Fibroblast of villous mesenchyme (primary cell): ENCODE measurements around the gene CDH13. TPM values are rescaled to one million over a fixed set of nuclear protein-coding genes. Genes with fewer than 3 reads are reported as not detected.

Experiments
- DNase-seq: peaks from one replicate; pipeline ENCODE4 v3.0.0-alpha.2; 2010; ENCODE audit warnings: low read depth
- H3K4me3 ChIP-seq: 2 replicates; pipeline ENCODE4 v1.5.1; 2011; ENCODE audit warnings: low read depth, mild to moderate bottlenecking, low read length
- total RNA-seq: library from RNA; depleted of rRNA; stranded (reverse); fragments of >200 nt; gene quantifications from 2 replicates; pipeline ENCODE4 v1.2.3, GENCODE V29; 2012
- TF ChIP-seq, protein P1 (sequence below): IDR thresholded peaks from 2 replicates; pipeline ENCODE4 v1.5.1; 2012; ENCODE audit warnings: low read depth, mild to moderate bottlenecking, low read length; ENCODE audit not compliant: insufficient read depth

CDH13 gene
- total RNA-seq, 1 donor: 47.5 TPM

DNA sequence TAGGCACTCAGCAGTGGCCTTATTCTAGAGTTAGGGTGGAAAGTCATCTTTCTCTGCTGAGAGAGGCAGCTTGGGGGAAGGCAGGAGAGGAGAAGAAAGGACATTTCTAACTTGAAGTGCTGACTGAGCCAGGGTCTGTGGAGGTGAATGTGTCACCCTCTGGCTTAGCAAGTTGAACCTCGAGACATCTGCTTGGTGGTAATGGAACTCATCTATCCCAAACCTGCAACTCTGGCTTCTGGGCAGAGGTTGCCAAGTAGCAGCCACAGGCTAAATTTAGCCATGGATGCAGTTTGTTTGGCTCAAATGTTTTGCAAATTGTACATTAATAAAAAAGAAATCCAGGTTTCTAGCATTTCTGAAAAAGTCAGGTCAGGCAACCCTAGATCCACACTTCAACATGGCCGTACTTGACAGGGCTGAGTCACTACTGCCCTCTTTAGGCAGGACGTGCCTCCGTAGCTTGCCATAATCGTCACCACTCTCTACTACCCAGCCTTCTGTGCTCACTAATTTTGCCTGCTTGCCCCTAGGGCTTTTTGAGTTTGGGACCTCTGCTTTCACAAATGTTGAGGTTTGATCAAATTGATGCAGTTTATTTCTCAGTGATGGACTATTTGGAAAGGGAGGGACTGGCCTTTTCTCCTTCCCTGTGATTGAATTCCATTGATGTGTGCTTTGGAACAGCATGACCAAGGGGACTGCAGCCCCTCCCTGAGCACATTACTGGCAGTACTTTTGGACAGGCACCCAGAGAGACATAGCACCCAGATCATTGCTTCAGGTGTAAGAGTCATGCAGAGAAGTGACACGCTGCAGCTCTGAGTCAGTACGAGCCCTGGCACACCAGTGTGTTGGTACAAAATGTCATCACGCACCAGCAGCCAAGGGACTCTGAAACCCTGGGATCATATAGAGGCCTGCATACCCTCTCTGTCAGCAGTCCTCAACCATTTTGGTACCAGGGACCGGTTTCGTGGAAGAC lies 5.2 kb downstream of the CDH13 start:
- DNase-seq: no peak
- H3K4me3 ChIP-seq: no peak overlapping the region
- TF ChIP-seq, protein P1, sequence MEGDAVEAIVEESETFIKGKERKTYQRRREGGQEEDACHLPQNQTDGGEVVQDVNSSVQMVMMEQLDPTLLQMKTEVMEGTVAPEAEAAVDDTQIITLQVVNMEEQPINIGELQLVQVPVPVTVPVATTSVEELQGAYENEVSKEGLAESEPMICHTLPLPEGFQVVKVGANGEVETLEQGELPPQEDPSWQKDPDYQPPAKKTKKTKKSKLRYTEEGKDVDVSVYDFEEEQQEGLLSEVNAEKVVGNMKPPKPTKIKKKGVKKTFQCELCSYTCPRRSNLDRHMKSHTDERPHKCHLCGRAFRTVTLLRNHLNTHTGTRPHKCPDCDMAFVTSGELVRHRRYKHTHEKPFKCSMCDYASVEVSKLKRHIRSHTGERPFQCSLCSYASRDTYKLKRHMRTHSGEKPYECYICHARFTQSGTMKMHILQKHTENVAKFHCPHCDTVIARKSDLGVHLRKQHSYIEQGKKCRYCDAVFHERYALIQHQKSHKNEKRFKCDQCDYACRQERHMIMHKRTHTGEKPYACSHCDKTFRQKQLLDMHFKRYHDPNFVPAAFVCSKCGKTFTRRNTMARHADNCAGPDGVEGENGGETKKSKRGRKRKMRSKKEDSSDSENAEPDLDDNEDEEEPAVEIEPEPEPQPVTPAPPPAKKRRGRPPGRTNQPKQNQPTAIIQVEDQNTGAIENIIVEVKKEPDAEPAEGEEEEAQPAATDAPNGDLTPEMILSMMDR: peak; percentile 16

DNA sequence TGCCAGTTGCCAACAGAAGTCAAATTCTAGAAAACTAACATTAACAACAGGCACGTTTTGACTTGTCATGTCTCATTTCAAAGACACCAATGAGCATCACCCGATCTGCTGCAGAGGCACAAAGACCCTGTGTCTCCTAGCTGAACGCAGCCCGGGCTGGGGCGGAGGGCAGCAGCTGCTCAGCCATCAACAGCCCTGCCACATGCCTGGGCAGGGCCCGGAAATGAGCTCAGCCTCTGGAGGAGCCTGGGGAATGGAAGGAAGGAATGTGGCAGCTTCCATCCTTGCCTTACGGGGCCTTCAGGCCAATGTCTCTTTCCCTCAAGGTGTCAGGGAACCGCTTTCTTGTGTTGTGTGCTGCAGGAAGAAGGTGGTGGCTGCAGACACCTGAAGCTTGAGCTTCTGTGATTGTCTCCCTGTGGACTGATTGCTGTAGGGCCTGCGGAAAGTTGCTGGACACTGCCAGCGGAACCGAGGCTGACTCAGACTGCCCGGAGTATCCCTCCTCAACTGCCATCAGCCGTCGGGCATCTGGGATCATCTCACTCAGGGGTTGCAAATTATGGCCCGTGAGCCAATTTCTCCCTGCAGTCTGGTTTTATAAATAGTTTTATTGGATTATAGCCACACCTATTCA lies 7.3 kb downstream of the CDH13 start:
- TF ChIP-seq, protein P1: no peak
- DNase-seq: no peak
- no peak overlapping the region for H3K4me3 ChIP-seq

DNA sequence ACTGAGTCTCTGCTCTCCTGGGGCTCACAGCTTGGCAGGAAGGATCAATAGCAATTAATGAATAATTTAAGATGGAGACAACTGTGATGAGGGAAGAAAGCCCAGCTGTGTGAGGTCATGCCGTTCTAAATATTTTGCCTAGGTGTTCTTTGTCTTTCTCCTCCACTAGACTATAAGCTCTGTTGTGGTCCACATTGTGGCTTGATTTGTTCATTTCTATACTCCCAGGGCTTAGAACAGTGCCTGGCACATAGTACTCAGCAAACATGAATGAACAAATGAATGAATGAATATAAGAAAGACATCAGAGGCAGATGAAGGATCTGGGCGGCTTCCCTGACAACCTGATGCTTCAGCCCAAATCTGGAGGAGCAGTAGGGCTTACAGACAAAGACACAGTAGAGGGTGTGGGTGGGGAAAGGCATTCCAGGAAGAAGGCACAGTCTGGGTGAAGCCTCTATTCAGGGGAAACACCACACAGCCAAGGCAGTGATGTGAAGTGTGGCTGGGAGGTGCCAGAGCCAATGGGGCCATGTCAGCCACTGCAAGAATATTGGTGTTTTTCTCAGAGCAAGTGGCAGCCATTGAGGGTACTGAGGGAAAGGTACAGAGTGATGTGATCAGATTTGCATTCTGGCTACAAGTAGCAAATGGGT lies 8.3 kb downstream of the CDH13 start:
- DNase-seq: no peak
- TF ChIP-seq, protein P1: no peak
- no peak overlapping the region for H3K4me3 ChIP-seq

DNA sequence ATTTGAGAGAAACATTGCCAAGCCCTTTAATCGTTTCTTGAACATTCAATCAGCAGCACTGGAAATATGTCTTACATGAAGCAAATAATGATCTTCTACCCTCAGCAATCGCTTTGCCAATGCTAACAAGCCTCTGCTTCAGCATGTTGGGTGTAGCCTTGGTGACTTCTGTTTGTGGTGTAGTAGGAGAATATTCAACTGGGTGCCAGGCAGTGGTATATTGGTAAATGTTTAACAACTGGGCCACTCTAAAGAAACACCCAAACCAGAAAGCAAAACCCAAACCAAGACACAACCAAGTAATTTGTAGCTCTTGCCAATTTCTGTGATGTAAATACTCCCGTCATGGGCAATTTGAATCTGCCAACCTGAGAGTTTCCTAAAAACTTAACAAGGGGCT lies 9.7 kb downstream of the CDH13 start:
- DNase-seq: no peak
- H3K4me3 ChIP-seq: no peak overlapping the region
- TF ChIP-seq, protein P1: no peak

DNA sequence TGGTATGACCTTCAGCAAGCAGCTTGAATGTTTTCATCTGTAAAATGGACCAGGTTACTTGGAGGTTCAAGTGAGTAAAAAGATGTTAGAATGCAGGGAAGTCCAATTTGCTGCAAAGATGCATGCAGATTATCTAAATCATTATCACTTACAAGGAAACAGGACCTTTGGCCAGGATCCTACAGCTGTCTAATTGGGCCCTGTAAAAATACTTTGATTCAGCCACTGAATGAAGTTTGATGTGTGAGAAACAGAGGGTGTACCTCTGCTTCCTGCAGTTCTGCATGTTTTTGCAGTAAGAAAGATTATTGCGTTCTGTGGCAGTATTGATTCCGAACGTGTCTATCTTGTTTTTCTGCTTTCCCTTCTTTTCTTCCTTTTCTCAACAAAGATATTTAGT lies 10.2 kb downstream of the CDH13 start:
- TF ChIP-seq, protein P1: no peak
- DNase-seq: no peak
- no peak overlapping the region for H3K4me3 ChIP-seq

DNA sequence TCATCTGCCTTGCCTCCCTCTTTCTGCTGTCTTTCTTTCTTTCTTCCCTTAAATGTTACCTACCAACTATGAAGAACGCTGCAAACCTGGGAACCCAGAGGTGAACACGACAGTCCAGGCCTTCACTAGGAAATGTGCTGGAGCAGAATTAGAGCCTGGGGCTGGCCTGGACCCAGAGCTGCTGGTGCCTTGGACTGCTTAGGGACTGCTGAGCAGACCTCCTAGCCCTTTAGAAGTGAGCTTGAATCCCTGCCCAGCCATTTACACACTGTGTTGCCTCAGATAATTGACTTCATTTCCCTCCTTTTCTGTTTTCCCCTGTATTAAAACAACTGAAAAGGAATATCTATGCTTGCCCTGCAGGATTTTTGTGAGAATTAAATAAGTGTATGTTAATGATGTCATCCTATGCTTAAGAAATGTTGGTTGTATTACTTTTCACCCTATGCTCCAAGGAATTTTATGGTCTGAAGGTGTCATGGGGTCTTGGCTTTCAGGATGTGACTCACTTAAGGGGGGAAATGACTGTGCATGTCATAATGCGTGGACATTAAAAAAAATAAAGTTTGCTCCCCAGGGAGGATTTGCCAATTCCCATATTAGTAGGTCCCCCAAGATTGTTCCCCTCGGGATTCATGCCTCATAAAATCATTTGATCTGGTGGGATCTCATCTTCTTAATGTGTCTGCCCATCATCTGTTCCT lies 11.5 kb downstream of the CDH13 start:
- TF ChIP-seq, protein P1: no peak
- no peak overlapping the region for H3K4me3 ChIP-seq
- DNase-seq: peak; percentile 85
